HG03520 (cell line): ENCODE data around the gene FIGNL2.
"Not testable (repeated sequence)": the region's sequence is repeated elsewhere in the genome, so short reads cannot be mapped to it uniquely, and the experiment has no call there.

Source experiments
- ATAC-seq: cut with Tn5 transposase; IDR thresholded peaks from one replicate; pipeline ENCODE4 v1.9.1; 2021; ENCODE audit warnings: mild to moderate bottlenecking, moderate library complexity; ENCODE audit not compliant: unreplicated experiment

Gene FIGNL2

DNA sequence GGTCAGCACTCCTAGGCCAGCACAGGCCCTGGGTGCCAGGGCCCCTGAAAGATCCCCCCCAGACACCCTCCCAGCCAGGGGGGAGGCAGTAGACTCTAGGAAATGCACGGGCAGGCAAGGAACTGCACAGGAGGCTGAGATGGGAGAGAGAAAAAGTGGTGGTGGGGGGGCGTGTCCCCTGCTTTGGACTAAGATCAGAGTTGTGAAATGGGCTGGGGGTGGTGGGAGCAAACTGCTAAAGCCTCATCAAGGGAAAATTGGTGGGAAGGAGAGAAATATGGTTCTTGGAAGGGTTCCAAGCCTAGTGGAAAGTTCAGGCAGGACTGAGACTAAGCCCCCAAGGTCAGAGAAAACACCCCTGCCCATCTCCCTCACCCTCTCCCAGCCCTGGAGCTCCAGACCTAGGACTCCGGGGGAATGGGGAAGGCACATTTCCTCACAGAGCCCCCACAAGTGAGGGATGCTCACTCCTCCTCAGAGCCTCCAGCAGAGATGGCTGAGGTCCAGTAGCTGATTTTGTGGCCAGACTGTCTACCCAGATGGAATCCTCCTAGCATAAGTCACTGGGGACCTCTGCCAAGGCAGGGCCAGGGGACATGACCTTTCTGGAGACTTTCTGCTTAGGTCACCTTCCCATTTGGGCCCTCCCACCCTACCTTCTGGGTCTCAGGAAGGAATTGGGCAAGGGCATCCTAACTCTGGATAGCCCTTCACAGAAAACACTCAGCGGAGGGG, 29.8 kb downstream of the FIGNL2 start:
- ATAC-seq, result no peak

DNA sequence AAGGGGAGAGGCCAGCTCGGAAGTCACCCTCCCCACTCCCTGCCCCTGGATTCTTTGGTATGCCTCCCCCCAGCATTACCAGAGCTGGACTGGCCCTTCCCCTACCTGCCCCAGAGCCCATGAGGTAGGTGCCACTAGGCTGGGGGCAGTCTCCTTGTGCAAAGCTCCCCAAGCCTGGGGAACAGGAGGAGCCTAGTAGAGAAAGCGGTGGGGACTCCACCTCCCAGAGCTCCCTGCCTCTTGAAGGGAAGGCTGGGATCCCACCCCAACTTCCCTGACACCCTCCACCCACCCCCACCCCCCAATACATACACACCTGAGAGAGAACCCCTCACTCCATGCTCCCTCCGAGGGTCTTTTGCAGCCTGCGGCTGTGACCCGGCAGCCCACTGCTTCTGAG, 30.4 kb downstream of the FIGNL2 start:
- ATAC-seq, result no peak

DNA sequence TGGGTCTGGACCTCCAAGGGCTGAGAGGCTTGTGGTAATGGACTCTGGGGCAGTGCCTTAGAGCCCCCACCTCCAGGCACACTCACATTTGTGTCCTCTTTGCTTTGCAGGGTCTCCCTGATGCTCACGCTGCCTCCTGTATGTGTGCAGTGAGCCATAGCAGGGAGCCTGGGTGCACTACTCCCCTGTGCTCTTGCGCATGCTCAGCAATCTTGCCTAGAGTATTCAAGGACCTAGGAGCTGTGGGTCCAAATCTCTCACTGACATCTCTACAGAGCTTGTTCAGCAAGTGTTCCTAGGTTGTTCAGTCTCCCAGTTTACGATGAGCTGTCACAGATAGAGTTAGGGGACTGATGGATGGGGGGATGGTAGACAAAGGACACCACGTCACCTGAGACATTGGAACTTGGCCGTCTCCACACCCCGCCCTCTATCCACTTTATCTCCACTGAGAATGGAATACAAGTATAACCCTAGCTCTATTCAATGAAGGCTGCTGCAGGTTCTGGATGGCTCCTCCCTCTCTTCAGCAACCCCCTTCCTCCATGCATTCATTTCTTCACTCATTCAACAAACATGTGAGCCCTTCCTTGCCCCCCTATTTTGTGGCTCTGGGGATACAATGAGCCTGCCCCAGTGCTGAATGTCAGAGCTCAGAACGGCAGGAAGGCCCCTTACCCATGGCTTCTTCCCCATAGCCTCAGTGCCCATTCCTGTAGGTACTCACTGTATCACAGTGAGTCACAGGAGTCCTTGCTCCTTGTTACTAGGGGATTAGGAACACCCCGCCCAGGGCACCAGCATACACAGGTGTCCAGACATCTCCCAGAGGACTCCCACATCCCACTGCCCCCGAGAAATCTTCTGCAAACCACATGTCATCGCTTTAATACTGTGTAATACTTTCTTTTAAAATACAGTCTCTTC, 31.2 kb downstream of the FIGNL2 start:
- no peak for ATAC-seq

DNA sequence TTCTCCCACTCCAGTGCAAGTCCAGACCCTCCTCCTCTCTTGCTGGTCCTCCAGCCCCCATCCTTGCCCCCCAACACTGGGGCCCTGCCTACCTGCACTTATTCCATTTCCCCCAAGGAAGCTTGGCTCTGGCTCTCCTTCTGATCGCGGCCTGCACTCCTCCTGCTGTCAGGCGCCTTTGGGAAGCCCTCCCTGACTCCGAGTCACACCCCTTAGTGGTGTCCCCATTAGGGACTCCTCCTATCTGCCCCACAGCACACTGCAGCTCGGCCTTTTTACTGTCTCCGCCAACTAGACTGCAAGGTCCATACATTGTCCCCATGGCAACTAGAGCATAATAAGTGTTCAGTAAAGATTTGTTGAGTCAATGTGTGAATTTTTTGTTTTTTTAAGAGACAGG, 32.9 kb downstream of the FIGNL2 start:
- no peak for ATAC-seq

DNA sequence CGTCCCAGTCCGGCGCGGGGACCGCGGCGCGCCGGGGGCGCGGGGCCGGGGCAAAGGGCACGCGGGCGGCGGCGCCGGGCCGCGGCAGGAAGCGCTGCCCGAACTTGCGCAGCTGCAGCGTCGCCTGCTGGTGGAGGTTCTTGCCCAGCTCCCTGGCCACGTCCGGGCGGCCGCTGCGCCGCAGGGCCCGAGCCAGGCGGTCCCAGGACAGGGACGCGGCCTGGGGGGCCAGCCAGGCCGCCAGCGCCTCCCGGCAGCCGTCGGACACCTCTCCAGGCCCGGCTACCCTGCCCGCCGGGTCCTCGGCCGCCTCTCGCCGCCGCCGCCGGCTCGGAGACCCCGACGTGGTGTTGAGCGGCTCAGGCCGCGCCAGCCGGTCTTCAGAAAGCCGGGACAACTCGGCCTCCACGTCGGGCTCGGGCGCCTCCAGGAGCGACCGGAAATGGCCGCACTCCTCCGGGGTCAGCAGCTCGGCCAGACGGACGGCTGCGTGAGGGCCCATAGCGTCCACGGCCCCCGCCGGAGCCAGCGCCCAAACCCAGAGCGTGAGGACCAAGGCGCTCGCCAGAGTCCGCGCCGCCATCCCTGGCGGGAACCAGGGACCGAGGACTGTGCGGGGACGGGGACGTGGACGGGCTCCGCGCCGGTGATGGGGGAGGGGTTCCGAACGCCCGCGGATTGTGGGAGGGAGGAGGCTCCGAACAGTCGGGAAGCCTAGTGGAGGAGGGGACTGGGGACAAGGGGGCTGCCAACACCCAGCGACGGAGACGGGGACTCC, 34.0 kb downstream of the FIGNL2 start:
- ATAC-seq, result no peak

DNA sequence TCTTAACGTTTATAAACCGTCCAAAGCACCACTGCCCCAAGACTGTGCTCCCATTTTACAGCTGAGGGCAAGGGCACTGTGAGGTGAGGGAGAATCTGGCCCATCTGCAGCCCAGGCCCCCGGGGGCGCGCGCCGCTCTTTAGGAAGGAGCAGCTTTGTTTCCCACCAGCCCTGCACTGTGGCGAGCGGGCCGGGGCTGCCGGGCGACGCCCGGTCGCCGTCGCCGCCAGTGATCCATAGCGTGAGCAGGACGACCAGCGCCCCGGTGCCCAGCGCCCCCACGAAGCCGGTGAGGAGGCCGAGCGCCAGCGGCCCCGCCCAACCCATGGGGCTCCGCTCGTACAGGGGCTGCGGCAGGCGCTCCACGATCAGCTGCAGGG, 34.6 kb downstream of the FIGNL2 start:
- ATAC-seq, result no peak

DNA sequence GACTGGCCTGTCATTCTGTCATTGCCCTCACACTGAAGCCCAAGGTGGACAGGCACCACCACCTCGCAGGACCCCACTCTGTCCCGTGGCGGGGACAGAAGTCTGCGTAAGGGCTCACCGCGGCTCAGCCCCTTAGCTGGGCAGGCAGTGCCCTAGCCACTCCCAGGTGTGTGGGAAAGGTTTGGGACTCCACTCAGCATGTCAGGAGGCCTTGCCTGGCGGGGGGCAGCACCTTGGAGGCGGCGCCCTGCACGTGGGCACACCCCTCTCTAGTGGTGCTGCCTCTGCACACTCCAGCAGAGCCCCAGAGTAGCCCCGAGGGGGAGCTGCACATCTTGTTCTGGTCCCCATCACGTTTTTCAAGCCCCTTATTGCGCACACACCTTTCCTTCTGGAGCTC, 35.6 kb downstream of the FIGNL2 start:
- no peak for ATAC-seq

DNA sequence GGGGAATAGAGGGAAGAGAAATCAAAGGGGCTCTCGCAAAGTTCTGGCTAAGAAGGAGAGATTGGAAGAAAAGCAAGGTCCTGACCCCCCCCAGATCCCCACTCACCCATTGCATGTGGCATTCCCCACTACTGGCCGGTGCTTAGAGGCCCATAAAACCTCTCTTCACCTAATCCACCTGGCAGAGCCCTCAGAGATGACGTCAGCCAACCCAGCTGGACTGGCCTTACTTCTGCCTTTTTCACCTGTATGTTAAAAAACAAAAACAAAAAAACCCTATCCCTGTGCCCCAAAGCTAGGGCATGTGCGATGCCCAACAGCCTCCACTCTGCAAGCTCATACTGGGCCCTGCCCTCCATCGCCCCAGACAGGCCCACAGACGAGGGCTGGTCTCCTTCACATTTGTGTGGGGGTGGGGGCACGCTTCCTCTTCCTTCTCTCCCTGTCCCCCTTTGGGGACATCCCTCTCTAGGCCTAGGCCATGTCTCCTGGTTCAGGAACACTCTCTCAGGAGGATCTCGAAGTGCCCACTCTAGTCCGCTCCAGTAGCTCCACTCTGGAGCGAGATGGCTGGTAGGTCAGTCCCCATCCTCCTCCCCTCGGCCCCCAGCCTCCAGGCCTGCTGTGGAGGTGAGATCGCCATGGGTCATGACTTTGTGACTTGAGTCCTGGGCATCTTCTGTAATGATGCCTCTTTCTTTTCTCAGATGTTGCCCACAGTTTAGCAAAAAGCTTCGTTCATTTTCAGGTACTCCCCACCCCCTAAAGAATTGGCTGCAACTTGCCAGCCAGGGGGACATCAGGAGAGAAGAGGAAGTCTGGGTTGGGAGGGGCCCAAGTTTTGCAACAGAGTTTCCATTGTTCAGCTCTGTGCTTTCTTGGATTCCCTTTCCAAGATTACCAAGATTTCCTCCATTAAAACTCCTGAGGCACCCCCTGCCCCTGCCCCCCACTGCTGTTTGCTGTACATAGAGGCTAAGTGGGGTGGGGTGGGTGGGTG, 37.0 kb downstream of the FIGNL2 start:
- no peak for ATAC-seq

DNA sequence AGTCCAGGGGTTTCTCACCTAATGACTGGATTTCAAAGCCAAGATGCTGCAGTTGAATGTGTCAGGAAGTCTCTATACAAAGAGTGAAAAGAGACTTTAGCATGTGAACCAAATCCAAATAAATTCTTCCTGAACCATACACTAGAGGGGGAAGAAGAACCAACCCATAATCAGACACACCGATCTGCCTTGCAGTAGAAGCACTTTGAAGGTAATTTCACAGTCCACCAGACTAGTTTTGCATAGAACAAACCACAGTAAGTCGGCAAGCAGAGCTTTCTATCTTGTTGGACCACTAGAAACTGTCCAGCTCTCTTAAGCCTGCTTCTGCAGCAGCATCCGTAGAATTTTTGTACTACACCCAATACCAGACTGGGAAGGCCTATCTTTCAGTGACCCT, 39.3 kb downstream of the FIGNL2 start:
- ATAC-seq, result no peak

DNA sequence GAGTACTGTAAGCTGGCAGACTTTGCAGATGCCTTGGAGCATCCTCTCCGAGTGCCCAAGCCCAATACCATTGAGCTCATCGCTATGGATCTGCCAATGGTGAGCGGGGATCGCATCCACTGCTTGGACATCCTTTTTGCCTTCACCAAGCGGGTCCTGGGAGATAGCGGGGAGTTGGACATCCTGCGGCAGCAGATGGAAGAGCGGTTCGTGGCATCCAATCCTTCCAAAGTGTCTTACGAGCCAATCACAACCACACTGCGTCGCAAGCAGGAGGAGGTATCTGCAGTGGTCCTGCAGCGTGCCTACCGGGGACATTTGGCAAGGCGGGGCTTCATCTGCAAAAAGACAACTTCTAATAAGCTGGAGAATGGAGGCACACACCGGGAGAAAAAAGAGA, 41.6 kb downstream of the FIGNL2 start:
- no peak for ATAC-seq

DNA sequence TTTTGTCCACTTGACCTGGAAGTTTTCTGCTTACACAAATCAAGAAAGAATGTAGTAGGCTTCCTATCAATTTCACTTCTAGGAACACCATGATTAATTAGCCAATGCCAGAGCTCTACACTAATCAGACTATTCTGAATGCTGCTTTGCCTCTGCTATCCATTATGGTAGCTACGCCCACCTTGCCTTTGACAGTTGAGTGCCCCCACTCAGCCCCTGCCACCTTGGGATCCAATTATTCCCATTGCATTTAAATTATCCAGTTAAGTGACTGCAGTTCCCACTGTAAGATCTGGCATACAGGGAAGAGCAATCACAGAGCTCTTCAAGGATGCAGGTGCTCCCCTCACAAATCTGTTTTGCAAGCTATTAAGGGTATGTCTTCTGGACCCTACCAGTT, 47.5 kb downstream of the FIGNL2 start:
- ATAC-seq, result no peak

DNA sequence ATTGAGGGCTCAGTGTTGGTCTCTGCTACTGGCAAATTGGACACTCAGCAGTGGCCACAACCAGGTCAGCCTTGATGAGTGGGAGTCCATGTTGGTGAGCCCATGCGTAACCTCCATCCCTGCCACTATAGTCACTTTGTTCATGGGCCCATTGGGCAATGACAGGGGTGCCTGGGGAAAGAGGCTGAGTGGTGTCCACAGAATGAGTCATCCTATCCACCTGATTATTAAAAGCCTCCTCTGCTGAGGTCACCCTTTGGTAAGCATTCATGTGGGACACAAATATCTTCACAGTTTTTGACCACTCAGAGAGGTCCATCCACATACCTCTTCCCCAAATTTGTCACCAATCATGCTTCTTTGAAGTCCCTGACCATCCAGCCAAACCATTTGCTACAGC, 50.0 kb downstream of the FIGNL2 start:
- no peak for ATAC-seq

DNA sequence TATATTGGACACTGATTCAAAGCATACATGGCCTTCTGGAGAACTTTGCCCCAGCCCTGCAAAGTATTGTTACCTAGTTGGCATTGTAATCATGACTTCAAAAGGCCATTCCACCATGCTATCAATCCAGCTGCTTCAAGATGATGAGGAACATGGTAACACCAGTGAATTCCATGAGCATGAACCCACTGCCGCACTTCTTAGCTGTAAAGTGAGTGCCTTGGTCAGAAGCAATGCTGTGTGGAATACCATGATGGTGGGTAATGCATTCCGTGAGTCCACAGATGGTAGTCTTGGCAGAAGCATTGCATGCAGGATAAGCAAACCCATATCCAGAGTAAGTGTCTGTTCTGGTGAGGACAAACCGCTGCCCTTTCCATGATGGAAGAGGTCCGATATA, 50.5 kb downstream of the FIGNL2 start:
- not testable (repeated sequence) for ATAC-seq

DNA sequence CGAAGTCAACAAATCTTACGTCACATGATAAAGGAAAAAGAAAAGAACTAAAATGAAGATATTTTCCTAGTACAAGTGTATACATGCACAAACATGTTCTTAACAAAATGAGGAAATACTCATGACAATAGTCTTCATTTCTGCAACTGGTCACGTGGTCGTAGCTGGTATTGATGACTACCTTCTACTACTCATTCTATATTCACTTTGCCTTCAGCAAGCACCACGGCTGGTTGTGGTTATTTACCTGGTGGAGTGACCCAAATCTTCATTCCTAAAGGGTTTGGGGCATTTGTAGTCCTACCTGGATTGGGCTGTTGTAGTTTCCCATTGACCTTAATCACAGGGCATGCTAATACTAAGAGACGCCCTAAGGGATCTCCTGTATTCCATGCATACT, 51.2 kb downstream of the FIGNL2 start:
- ATAC-seq, result no peak

DNA sequence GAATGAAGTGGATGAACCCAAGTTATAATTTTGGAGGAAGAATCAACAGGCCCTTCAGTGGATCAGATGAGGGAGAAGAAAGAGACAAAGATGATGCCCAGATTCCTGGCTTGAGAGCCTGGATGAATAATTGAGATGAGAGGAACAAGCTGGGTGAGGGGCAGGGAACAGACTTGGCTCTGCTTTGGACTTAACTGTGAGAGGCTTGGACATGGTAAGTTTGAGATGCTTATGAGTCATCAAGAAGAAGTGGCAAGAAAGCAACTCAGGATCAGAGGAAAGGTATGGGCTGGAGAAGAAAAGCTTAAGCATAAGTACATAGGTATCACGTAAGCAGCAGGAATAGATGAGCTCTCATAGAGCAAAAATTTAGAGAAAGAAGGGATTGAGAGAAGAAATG, 55.3 kb downstream of the FIGNL2 start:
- no peak for ATAC-seq

DNA sequence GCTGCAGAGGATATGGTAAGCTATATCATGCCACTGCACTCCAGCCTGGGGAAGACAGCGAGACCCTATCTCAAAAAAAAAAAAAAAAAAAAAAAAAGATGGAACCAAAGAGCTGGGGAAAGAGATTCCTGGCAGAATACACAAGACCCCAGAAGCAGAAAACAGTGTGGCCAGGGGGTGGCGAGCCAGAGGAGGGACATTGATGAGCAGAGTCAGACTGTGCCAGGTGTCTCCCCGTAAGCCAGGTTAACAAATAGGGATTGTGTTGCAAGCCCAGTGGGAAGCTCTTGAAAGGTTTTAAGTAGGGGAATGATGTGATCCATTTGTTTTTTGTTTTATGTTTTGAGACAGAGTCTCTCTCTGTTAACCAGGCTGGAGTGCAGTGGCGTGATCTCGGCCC, 56.1 kb downstream of the FIGNL2 start:
- no peak for ATAC-seq

DNA sequence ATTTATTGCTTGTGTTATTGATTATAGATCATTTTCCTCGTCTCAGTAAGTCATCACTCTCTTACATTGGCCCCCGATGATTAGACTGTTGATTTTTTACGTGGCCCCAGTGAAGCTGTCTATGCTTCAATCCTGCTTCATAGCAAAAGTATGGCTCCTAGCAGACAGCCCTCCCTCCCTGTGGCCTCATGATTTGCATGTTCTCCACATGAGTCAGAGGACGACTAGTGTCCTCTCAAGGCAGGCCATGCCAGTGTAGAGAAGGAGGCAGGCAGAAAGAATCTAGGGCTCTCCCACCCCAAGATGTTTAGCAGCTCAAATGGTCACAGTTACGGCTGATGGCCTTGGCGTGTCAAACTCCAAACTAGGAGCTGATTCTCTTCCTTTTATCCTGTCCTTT, 59.6 kb downstream of the FIGNL2 start:
- no peak for ATAC-seq

DNA sequence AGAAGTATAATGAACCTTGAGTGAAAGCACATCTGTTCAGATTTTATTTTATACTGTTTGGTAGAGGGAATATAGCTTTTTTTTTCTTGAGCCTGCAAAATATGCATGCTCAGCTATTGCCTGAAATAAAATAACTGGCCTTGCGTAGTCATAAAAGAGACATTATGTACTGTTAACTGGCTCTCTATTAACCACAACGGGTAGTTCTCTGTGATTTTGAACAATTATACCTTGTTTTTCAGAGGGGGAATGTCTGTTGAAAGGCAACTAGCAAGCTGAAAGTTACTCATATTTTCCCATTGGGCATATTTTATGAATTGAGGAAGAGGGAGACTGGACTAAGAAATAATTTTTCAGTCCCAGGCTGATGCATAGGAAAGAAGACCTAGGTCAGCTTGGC, 62.6 kb downstream of the FIGNL2 start:
- ATAC-seq, result no peak

DNA sequence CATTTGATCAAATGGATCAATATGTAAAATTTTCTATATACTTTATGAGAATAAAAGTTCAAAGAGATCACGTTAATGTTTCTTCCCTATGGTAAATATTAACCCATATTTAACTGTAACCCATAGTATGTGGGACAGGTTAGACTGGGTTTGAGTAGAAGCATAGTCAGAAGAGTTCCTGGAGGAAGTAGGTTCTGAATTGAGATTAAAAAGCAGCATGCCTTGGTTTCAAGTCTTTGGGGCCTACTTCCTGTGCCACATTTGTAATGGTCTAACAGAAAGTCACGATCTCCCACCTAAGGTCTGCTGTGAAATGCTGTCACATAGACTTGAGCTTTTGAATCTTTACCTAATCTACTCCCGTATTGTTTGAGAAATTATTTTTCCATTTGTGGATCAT, 63.8 kb downstream of the FIGNL2 start:
- ATAC-seq, result no peak

DNA sequence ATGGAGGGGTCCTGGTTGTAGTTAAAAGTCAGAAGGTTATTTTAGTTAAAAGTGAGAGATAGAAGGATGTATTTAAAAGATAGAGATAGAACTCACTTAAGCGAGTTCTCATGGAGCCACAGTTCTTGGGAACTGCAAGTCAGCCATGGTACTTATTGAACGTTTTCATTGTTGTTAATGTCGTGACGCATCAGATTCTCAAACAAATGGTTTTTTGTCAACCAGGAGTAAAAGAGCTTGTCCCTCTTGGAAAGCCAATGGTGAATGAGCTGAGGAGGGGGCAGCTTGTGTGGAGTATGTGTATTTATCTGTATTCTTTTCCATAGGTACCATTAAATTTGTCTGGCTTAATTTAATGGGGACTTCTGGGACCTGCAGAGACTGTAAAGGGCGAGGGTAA, 68.6 kb downstream of the FIGNL2 start:
- ATAC-seq, result no peak
